ENCODE results near the gene ELMO3. TPM values are rescaled to one million over a fixed set of nuclear protein-coding genes. Genes with fewer than 3 reads are reported as not detected.

ELMO3 gene
- total and polyA plus RNA-seq, 2 donors (not counting 3 experiments of a cell fraction or from before 2014, with no cell fraction given): 3.9 to 5.7 TPM

DNA sequence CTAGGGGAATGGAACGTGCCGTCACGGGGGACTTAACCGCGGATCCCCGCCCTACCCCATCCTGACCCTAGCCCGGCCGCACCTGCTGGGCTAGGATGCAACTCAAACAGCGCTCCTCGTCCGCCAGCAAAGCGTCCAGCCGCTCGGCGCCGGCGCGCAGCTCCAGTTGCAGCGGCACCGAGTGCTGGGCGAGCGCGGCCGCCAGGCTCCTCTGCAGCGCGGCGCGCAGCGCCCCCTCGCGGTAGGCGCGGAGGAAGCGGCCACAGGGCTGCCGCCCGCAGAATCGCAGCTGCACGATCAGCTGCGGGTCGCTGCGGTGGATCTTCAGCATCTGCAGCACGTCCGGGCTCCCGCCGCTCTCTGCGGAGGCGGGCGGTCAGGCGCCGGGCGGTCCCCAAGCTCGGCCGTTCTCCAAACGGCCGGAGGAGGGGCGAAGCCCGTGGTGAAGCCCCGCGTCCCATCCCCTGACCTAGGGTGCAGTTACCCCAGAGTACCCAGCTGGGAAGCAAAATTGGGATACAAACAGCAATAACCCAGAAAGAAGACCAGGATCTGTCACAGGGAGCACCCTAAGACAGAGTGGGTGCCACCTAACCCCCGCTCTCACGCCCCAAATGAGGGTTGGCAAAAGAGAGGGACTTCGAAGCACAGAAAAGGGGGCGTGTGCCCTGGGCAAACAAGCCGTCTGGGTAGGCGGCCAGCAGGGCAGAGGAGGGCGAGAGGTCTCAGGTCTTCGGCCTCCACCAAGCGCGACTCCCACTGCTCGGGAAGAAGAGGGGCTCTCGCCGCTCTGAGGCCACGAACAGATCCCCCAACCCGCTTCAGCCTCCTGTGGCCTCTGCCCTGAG lies 43.4 kb upstream of the ELMO3 start:
- peaks cover 4% of the 10 kb centered on the region for H3K4me1 ChIP-seq (ENCODE audit: control insufficient read depth, extremely low read depth, insufficient read depth, low read length)
- DNase-seq (ENCODE audit: low read depth, low spot score): peak; percentile 60
- H3K27me3 ChIP-seq (ENCODE audit: control insufficient read depth in 2 of 2, insufficient read depth in 2 of 2, low read length in 2 of 2): peaks cover 2% of the 10 kb centered on the region in 2 experiments
- intact Hi-C loops (cut with micrococcal nuclease) (loop anchor here (1.0 kb wide), 3 partner anchors 51 to 178 kb away; no protein-coding TSS in a partner anchor), dilution Hi-C loops (cut with MboI; ENCODE audit: extremely low pct_ligation_motif_present, low sequenced_read_pairs) (no loop called here)
- no peaks in the 10 kb centered on the region for H3K9me1 ChIP-seq (replicated peaks; ENCODE audit: control insufficient read depth, extremely low read depth, insufficient read depth, low read length)
- H3K9me3 ChIP-seq (replicated peaks; ENCODE audit: control insufficient read depth, insufficient read depth, low read length): no peaks in the 10 kb centered on the region
- H3K4me3 ChIP-seq (replicated peaks in 1 of 3; ENCODE audit: insufficient read depth in 1 of 3, low read depth in 1 of 3, low read length in 3 of 3): peak overlapping the region in 1 of 3 experiments; percentile 15
- no peaks in the 10 kb centered on the region for H3K36me3 ChIP-seq (ENCODE audit: control insufficient read depth in 2 of 2, extremely low read depth in 1 of 2, insufficient read depth in 2 of 2, low read length in 2 of 2)
- H4K20me1 ChIP-seq (replicated peaks; ENCODE audit: control insufficient read depth, extremely low read depth, insufficient read depth, low read length): no peaks in the 10 kb centered on the region
- FAIRE-seq: peak; percentile 86
- no peak overlapping the region for H3K27ac ChIP-seq (ENCODE audit: insufficient read depth, low read depth, low read length)
- H3K79me2 ChIP-seq (ENCODE audit: control insufficient read depth, insufficient read depth, low read length): no peaks in the 10 kb centered on the region
- no peak overlapping the region for H3K9ac ChIP-seq (replicated peaks; ENCODE audit: extremely low read depth, insufficient read depth, low read length)
- CTCF ChIA-PET: interaction anchor here (0.6 to 8.2 kb wide), 66 partner anchors 9 to 325 kb away, joined by 3 to 302 read pairs (median 7); partner anchors contain the start of genes CDH16, CES3, CES4A and CIAO2B
- TF ChIP-seq EZH2 (IDR thresholded peaks at IDR 0.05; ENCODE audit: borderline replicate concordance, low read depth, low read length, severe bottlenecking) (peak; percentile 62), GATA2 (IDR thresholded peaks at IDR 0.05; ENCODE audit: insufficient read depth, insufficient read length, low read depth, low read length) (no peak), POLR2AphosphoS5 (IDR thresholded peaks at IDR 0.05; ENCODE audit: insufficient read depth, low read depth, low read length) (peak; percentile 48), POLR2A (IDR thresholded peaks at IDR 0.05; ENCODE audit: low read depth, low read length) (peak; percentile 24)
- TF ChIP-seq, protein P1, sequence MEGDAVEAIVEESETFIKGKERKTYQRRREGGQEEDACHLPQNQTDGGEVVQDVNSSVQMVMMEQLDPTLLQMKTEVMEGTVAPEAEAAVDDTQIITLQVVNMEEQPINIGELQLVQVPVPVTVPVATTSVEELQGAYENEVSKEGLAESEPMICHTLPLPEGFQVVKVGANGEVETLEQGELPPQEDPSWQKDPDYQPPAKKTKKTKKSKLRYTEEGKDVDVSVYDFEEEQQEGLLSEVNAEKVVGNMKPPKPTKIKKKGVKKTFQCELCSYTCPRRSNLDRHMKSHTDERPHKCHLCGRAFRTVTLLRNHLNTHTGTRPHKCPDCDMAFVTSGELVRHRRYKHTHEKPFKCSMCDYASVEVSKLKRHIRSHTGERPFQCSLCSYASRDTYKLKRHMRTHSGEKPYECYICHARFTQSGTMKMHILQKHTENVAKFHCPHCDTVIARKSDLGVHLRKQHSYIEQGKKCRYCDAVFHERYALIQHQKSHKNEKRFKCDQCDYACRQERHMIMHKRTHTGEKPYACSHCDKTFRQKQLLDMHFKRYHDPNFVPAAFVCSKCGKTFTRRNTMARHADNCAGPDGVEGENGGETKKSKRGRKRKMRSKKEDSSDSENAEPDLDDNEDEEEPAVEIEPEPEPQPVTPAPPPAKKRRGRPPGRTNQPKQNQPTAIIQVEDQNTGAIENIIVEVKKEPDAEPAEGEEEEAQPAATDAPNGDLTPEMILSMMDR (IDR thresholded peaks at IDR 0.05; ENCODE audit: extremely low read depth in 1 of 2, insufficient read depth in 1 of 2, low read depth in 1 of 2, low read length in 2 of 2): peak; percentile 89 to 96
- H2AFZ ChIP-seq (ENCODE audit: low read depth, low read length): no peak overlapping the region
- BruUV-seq (replicated peaks): no TSS peak
- POLR2A ChIA-PET: interaction anchor here (1.2 kb wide), 1 partner anchor 137 kb away, joined by 12 read pairs; no protein-coding TSS in a partner anchor
- peak overlapping the region; percentile 44 for H3K4me2 ChIP-seq (ENCODE audit: insufficient read depth, low read length)

Data from endothelial cell of umbilical vein (primary cell).